Stromal cell of bone marrow (primary cell): ENCODE data around the gene ANKMY1.

Experiments
- DNase-seq: peaks from one replicate; pipeline ENCODE4 v3.0.0-alpha.2; 2012; ENCODE audit warnings: low read depth

ANKMY1 gene

DNA sequence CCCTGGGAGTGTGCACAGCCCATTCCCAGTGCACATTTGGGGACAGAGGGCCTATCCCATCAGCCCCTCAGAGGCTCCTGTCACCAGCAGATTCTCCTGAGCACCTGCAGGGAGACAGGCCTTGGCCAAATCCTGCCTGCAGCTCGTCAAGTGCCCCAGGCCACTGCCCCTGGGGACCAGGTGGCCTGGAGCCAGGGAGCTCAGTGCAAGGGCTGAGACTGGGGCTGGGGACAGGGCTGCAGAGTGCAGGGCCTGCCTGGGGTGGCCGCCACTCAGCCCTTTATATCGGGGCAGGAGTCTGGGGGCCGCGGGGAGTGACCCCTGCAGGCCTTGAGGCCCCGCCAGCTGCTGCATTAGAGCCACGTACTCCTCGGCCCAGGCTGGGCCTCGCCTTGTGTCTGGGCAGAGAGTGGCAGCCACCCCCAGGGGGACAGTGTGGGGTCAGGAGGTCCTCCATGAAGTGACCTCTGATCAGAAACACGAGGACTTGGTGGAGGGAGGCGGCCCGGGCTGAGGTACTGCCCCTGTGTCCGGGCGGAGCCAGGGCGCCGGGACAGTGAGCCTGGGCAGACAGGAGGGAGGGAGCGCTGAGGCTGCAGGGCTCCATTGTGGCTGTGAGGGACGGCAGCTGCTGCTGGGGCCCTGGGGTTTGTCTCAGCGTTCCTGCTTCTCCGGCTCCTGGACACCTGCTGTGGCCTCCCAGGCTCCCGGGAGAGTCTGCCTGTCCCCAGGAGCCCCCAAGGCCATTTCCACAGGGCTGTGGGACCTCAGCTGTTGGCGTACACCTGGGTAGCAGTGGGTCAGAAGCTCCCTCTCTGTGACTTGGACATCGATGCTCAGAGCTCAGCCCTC lies 98.2 kb downstream of the ANKMY1 start:
- DNase-seq, result no peak

DNA sequence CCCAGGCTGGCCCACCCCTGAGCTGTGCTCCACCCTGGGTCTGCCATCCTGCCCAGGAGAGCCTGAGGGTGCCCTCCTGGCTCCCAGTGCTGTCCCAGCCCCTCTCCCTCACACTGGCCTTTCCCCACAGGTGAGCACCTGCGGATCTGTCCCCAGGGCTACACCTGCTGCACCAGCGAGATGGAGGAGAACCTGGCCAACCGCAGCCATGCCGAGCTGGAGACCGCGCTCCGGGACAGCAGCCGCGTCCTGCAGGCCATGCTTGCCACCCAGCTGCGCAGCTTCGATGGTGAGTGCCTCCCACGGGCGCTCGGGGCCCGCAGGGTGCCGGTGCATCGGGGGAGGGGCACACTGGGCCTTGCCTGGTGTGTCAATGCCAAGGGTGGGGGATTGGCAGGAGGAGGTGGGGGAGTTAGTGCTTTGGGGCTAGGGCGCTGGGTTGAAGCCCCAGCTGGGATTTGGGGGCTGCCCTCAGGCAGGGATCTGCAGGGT lies 98.8 kb downstream of the ANKMY1 start:
- DNase-seq, result no peak

DNA sequence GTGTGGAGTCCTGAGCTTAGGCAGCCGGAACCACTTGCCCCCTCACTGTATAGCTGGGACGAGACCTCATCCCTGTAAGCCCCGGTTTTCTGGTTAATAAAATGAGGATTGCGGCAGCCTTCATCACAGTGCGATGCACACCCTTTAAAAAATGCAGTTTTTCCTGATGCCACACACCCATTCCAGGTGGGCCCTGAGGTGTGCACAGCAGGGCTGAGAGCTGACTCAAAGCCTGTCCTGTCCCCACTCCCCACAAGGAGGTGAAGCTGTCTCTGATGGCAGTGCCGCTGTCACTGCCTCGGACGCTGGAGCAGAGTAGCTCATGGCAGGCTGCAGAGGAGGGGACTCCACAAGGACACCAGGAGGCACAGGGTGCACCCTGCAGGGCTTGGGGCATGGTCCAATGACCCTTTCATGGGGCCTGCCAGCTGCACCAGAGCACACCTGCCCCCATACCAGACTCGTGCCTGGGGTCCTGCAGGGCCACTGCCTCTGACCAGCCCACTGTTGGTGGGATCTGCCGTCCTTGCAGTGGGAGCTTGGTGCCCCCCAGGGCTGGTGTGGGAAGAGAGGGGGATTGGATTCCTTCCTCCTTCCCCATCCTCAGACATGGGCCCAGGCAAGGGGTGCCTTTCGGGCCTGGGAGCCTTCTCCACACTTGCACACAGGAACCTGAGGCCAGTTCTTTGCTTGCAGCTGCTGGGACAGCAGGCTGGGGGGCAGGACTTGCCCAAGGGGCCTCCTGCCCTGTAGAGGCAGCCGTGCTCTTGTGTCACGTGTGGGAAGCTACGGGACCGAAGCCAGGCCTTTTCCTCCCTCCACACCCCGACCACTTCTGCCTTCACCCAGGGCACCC lies 99.5 kb downstream of the ANKMY1 start:
- DNase-seq, result no peak

DNA sequence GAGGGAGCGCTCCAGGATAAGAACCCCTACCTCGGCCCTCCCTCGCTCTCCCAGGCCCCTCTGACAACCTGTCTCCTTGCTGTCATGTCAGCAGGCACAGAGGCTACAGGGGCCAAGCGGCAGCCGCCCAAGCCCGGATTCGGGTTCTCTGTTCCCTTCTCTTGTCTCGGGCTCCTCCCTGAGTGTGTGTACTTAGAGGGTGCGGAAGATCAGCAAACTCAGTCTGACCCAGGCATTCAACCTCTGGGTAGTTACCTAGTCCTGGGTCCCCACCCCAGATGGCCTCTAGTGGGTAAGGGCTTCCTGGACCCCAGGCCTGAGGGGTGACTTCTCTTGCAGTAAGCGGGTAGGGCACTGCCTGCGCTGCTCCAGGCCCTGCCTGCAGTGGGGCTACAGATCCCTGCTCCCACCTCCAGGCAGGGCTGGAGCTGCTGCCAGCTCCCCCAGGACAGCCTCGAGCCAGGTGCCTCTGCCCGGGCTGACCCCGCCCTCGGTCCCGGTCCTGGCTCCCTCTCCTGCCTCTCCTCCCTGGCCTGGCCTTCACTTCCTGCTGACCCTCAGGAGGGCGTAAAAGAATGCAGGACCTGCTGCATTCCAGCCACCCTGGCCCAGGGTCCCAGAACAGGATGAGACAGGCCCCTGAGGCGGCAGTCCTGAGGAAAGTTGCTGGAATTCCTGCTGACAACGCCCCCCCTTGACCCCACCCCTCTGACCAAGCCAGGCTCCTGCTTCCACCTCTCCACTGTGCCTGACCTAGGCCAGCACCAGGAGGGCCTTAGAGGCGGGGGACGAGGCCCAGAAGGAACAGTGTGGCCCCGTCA lies 100.4 kb downstream of the ANKMY1 start:
- no peak for DNase-seq

DNA sequence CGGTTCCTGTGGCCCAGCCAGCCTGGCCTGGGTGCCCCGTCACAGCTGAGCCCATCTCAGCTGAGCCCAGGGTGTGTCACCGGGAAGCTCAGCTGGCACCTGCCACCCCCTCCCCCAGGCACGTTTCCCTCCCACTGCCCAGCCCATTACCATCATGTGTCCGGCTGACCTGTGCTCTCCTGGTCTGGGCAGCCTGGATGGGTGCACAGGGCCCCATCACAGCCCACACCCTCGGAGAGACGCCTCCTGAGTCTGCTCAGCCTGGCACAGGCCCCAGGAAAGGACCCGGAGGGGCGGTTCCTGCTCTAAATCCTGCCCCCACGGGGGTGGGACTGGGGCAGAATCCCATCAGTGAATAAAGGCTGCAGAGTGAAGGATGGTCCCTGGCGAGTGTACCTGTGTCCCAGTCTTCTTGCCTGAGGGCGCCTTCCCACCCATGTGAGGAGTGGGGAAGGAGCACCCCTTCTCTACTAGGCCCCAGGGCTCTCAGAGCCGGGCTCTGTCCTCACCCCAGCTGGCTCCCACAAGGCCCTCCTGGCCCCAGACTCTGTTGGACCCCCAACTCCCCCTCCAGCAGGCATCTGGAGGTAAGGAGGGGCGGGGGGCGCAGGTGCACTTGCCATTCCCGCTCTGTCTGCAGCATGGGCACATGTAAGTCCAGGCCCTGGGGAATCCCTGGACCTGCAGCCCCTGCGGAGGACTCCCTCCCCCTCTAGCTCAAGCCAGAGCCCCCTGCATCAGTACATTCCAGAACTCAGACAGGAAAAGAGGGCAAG lies 101.2 kb downstream of the ANKMY1 start:
- no peak for DNase-seq

DNA sequence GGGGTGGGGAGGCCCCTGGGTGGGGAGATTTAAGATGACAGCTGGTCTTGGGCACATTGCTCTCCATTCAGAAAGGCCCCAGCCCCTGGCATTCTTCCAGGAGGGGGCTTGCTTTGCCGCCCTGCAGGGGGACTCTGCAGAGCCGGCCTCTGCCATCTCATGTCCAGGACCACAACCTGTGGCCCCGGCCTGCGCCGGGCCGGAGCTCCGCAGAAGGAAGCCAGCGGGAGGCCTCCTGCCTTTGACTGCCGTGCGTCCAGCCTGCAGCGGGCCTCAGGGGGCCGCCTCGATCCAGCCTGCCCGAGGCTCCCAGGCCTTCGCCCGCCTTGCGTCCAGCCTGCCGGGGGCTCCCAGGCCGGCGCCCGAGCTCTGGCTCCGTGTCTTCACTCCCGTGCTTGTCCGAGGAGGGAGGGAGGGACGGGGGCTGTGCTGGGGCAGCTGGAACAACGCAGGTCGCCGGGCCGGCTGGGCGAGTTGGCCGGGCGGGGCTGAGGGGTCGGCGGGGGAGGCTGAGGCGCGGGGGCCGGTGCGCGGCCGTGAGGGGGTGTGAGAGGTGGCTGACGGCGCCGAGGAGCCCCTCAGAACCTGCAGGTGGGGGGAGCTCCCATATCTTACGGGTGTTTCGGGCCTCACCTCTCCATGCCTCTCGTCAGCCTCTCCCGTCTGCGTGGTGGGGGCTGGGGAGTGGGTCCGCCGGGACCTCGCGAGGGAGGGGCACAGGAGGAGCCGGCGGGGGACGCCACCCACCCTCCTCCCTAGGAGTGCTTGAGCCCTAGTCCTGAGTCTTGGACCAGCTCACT lies 101.9 kb downstream of the ANKMY1 start:
- no peak for DNase-seq

DNA sequence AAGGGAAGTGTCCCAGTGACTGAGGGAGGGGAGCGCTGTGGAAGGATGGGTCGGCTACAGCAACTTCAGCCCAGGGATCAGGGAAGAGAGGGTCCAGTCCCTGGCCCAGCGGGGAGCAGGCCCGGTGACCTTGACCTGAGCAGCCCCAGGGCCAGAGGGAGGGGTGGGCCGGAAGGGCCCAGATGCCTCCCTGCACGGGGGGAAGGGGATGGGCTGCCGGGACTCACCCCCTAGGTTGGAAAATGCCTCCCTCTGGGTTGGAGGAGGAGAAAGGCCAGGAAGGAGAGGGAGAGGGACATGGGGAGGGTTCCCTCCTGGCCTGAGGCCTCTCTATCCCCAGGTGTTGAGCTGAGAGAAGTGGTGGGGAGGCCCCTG lies 102.5 kb downstream of the ANKMY1 start:
- DNase-seq, result no peak

DNA sequence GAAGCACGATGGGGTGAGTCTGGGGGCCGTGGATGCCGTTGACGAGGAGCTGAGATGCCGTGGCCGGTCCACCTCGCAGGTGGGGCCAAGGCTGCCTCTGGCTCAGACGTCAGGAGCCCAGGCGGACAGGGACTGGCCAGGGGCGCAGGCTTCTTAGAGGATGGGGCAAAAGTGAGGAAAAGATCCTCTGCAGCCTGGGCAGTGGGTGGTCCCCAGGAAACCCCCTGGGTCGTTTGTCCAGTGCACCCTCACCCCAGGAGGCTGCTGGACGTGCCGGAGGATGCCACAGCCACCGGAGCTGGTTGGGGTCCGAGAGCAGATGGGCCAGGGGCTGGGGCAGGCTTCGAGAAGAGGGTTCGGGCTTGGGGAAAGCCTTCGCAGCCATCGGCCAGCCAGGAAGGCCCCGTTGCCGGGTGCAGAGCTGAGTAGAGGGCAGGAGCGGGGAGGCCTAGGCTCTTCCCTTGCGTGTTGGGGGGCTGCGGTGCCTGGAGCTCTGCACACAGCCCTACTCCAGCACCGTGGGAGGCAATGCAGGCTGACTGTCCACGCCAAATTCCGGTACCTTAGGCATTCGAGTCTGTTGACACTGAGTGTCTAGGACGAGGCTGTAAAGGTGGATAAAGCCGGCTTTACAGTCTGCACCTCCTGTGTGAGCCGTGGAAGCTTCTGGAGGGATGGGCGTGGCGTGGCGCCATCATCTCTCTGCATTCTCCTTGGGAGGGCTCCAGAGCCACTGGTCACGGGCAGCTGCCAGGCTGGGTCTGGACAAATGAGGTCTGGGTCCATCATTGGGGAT lies 103.5 kb downstream of the ANKMY1 start:
- no peak for DNase-seq

DNA sequence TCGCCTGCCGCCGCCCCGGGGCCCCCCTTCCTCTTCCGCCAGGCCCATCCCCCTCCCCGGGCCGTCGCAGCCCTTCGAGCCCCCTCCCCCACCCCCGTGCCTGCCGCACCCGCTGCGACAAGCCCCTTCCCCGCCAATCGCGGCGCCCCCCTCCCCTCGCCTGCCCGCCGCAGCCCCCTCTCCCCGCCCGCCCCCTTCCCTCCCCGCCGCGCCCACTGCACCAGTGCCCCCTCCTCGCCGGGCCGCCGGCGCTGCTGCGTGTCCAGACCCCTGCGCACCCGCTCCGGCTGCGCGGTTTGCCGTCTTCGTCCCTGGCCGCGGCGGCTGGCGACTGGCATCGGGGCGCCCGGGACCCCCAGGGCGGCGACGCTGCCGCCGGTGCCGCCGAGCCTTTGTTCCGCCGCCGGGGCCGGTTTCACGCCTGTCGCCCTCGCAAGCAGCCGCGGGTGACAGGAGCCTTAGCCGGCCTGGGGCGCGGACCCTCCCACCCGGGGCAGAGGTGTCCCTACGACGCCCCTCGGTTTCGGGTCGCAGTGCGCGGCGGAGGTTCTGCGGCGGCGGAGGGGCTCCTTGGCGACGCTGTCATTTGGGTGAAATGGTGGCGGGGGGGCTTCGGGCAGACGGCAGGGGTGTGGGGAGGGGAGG lies 104.2 kb downstream of the ANKMY1 start:
- DNase-seq, result no peak

DNA sequence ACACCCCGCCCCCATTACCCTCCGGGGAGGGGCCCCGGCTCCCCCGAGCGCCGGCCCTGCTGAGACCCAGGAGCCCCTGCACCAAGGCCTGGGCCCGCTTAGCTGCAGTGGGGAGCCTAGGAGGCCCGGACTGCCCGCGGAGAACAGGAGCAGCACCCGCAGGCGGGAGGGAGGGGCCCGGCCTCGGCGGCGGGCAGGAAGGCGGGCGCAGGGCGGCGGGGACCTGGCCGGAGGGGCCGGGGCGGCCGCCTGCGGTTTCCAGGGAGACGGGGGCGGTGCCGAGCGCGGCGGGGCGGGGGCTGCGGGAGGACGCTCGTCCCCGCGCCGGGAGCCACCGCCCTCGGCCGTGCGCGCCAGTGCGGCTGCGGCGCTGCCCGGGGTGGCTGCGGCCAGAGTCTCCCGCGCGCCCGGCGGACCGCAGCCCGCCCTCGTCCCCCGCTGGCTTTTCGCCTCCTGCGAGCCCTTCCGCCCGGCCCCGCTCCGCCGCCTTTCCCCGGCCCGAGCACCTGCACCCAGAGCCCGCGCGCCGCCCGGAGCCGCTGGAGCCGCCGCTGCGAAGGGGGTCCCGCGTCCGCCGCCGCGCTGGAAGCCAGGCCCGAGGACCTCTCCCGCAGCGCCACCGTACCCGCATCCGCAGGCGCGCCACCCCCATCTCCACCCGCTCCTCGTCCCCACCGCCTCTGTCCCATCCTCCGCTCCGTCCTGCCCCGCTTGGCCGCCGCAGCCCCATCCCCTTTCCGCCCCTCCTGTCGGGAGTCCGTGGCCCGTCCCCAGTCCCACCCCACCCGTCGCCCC lies 105.1 kb downstream of the ANKMY1 start:
- DNase-seq, result peak; percentile 17

DNA sequence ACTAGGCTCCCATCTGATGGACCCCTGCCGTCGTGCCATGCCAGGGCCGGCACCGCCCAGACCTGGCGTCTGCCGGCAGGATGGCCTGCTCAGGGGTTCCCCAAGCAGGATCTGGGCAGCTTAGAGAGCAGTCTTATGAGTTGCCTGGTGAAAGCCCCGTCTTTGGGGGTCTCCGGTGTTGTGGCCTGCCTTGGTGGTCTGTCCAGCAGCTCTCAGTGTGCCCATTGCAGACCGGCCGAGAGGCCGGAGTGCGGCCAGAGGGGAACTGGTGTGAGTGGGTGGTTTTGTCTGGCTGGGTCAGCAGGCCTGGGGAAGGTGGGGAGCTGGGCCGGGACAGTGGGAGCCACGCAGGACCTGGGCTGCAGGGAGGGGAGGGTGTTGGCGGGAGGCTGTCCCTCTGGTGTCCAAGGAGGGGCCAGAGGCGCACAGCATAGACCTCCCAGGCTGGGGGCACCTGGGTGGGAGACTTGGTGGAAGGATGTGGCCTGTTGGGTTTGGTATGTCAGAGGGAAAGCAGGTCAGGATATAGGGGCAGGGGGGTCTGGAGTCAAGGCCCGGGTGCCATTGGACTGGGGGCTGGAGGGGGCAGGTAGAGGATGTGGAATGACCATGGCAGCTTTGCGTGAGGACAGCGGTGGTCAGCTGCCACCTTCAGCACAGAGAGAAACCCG lies 105.9 kb downstream of the ANKMY1 start:
- DNase-seq, result no peak

DNA sequence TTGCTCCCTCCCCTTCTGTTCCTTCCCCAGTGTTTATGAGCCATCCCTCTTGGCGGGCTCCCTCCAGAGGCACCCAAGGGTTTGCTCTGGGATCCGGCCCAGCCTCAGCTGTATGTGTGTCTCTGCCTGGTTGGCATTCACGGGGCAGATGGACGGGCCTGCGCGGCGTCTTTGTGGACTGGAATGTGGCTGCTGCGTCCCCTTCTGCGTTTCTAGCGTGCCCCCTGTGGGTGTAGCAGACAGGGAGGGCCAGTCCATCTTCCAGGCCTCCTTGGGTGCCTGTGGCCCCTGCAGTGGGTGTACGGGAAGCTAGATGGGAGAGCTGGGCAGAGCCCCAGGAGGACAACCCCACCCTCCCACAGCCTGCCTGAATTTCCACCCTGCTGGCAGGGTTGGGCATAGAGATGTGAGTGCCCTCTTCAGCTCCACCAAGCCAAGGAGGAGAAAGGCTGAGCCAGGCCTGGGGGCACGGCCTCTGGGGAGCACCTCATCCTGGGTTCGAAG lies 106.6 kb downstream of the ANKMY1 start:
- DNase-seq, result no peak

DNA sequence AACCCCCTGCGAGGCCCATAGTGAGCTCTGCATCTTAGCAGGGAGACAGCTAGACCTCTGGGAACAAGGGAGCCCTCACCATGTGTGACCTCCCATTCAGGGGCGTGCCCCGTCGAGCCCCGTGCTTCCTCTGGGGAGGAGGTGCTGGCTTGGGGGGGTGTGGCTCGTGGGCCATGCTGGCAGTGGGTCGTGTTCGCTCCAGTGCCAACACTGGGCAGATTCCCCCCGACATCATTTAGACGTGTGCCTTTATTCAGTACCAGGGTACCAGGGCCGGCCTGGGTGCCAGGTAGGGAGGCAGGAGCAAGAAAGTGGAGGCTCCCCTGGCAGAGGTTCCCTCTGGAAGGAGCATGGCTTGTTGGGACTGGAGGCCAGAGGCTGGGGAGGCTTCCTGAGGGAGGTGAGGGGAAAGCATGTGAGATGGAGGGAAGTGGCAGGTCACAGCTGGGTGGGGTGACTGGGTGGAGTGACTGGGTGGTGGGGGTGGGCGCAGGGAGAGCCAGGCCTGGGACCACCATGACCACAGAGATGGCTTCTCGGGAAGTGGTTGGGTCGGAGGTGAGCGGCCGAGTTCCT lies 107.2 kb downstream of the ANKMY1 start:
- DNase-seq, result no peak

DNA sequence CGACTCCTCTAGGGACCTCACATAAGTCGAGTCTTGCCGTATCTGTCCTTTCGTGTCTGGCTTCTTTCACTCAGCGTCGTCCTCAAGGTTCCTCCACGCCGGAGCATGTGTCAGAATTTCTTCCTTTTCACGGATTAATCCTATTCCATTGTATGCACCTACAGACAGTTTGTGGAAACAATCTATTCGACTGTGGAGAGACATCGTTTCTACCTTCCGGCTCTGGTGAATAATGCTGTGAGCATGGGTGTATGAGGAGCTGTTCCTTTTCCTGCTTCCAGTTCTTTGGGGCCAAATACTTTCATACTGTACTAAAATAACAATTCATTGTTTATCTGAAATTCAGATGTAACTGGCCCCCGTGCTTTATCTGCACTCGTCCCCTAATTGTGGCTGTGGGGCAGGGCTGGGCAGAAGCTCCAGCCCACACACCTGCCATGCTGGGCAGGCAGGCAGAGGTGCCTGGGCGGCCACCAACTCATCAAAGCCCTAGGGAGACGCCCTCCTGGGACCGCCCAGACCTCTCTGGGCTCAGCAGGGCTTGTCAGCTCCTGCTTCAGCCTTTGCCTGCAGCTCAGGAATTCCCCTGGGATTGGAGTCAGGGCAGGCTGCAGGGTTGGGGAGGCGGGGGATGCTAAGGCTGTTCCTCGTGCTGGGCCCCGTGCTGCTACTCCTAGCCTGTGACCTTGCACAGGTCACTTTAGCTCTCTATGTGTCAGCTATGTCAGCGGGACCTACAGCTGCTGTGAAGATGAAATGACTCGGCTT lies 107.8 kb downstream of the ANKMY1 start:
- DNase-seq, result no peak

DNA sequence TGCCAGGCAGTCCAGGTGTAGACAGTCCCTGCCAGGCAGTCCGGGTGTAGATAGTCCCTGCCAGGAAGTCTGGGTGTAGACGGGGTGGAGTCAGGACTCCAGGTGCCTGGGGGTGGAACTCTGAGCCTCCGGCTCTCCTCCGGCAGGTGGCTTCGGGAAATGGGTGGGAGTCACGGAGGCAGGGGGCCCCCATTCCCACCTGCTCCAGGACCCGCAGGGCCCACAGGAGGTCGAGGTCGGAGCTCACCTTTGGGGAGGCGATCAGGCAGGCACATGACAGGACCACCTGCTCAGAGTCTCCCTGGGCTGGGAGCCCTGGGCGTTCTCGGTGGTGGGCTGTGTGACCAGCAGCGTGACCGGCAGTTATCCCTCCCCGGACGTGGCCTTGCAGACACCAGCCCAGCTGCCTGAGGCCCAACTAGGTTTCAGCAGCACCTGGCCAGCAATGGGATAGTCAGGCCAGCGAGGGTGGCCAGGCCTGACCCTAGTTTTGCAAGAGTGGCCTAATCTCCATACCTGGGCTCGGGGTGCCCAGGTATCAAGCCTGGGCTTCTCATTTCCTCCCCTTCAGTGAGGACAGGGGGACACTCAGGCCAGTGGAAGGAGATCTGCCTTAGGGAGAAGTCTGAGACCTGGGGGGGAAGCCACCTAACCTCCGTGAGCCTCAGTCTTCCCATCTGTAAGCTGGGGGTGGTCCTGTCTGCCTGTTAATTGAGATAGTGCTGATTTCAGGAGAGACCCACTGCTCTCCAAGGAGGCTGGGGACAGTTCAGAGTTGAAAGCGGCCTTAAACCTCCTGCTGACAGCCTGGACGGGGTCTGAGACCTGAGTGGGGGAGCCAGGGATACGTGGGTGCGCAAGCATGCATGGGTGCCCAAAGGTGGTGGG lies 109.2 kb downstream of the ANKMY1 start:
- no peak for DNase-seq
